Measurements from ENCODE around the gene IL18R1.

- TF ChIP-seq POLR2AphosphoS5 (IDR thresholded peaks at IDR 0.05; ENCODE audit: low read depth, low read length) (no peak), CTCF (IDR thresholded peaks at IDR 0.05) (no peak), REST (IDR thresholded peaks at IDR 0.05; ENCODE audit: insufficient read depth in 1 of 2, low read depth in 2 of 2, low read length in 1 of 2) (no peak)
Observed at GRCh38 chr2:102356381-102356712, 751 bp downstream of the IL18R1 start.
